Activated CD8-positive, alpha-beta memory T cell treated with anti-CD3 and anti-CD28 coated beads for 1 hour (primary cell): ENCODE measurements around the gene SLC22A4.

ENCODE experiments used
- DNase-seq, 2 donors: peaks; one replicate each; pipeline ENCODE4 v3.0.0-alpha.2; 2020; ENCODE audit warnings: low read depth in 1 of 2; ENCODE audit errors: extremely low read depth in 1 of 2

SLC22A4 gene

DNA sequence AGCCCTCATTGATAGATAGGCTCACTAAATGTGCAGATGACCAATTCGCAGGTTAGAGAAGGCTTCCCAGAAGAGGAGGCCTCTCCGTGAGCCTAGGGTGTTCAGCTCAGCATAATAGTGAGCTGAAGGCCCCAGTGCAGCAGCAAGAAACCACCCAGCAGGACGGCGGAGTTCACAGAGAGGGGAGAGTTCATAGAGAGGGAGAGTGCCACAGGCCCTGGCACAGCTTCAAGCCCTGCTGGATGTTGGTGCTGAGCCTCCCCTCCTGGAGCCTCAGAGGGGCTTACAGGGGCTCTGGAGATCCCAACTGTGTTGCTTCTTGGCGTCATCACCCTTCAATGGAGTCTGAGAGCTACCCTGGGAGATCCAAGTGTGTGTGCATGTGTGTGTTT, 77.4 kb downstream of the SLC22A4 start:
- no peak for DNase-seq

DNA sequence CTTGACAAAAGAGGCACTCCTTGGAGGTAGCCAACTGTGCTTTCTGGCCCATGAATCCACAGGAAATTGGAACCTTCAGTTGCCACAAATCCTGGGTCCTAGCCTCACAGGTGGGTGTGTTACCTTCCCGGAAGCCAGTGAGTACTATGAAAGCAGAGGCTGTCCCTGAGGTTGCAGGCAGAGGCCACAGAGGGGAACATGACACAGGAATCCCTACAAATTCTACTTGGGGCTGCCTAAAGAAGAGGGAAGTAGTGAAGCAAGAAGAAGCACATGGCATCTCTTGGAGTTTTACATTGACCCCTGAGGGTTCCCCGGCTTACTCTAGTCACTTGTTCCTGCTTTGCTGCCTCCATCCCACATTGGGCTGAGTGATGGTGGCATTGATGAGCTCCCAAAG, 77.9 kb downstream of the SLC22A4 start:
- no peak for DNase-seq

DNA sequence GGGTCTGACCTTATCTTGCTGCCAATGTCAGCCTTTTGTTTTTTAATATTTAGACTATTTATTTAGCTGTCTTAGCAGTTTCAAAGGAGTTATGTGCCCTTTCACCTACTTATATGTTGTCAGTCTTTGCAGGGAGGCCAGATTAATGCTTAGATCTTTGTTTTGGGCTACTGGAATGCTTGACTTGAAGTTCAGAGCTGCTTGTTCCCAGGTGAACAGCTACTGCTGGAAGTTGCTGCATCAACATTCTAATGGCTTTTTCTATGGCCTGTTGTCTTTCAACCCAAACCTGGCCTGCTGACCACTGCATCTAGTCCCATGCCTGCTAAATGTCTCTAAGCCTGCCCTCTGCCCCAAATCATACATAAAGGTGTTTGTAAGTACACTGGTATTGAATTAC, 78.3 kb downstream of the SLC22A4 start:
- no peak for DNase-seq

DNA sequence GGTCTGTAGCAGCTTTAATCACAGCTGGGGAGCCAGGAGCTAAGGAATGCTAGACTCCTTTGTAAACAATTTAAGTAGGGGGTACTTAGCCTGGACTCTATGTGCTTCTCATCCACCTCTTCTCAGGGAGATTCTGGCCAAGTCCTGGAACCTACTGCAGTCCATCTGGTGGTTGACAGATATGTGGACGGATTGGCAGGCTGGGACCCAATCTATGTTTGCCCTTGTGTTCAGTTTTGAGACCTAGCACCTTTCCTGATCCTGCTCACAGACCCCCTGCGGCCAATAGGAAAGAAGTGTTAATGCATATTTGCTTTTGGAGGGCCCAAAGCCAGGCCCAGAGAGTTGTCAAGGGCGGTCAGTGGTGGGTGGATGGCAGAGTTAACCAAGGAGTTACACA, 81.8 kb downstream of the SLC22A4 start:
- no peak for DNase-seq

DNA sequence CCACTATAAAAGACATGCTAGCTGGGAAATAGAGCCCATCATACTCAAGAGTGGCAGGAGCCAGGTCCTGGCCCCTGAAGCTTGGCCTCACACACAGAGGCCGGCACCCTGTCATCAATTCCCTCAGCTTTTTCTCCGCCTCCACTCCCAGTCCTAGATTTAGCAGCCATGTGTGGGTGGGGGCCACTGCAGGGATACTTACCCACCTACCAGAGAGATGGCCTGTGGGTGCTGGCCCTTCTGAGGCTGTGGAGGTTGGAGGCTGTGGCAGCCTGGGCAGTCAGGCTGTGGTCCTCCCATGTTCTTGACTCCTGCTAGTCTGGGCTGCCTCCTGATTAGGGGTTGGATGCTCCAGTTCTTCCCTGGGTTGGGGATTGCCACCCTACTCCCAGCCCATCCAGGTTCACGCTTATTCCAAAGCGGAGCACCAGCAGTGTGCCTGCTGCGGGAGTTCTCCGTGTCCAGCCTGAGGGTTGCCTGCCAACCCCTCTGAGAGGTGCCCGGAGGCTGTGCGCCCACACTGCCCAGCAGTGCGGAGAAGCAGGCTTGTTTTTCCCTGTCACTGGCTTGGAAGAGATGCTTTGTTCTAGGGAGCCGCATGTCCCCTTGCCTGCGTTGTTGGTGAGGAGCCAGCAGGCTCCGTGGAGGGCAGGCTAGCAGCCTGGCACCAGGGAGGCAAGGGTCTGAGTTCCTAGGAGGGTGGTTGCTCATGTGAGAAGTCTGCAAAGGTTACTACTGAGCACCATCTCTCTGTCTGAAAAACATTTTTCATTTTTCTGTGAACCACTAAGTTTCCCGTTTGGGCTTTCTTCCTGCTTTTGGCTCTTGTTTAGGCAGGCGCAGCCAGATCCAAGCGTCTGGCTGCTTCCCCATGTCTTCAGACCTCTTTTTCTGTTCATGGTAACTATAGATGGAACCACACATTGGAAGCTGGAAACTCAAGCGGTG, 82.8 kb downstream of the SLC22A4 start:
- DNase-seq, result no peak

DNA sequence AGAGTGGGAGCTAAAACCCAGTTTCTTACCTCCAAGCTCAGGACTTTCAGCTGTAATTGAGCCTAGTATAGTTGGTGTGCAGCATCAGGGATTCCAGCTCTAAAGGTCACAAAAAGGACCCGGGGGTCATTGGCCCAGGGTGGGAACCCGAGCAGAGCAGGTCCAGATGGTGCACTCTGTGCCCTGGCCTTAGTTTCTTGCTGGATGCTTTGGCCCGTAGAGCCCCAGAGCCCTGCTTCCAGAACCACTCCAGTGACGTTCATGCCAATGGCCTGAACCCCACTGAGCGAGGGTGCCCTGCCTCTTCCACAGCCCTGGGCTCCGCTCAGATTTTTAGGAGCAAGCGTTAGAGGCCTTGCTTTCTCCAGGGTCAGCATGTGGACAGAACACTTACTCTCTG, 83.5 kb downstream of the SLC22A4 start:
- no peak for DNase-seq

DNA sequence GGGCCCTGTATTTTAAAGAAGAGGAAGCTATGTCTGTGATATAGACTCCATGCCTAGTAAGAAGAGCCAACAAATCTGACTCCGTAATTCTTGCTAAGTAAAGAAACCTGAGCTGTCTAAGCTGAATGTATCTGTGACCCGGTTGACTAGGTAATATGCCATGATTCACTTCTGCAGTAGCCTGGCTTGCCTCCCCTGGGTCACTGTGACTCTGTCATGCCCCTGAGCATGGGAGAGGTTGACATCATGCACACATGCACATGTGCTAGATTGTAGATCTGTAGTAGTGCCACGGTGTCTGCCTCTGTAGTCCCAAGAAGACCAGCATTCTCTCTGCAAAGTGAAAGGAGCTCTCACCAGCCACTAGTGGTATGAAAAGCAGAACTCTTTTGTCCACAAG, 84.4 kb downstream of the SLC22A4 start:
- no peak for DNase-seq

DNA sequence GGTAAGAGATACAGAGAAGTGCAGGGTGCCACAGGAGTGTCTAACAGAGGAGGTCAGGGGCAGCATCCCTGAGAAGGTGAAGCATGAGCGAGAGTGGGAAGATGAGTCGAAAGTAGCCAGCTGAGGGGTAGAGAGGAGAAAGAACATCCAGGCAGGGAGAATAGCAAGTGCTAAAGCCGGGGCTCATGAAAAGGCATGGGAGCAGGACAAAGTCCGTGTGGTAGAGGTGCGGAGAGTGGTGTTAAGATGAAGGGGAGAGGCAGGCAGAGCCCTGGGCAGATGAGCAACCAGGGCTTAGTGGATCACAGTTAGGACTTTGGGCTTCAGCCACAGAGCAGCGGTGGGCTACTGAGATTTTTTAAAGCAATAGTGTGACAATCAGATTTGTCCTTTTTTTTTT, 85.9 kb downstream of the SLC22A4 start:
- no peak for DNase-seq

DNA sequence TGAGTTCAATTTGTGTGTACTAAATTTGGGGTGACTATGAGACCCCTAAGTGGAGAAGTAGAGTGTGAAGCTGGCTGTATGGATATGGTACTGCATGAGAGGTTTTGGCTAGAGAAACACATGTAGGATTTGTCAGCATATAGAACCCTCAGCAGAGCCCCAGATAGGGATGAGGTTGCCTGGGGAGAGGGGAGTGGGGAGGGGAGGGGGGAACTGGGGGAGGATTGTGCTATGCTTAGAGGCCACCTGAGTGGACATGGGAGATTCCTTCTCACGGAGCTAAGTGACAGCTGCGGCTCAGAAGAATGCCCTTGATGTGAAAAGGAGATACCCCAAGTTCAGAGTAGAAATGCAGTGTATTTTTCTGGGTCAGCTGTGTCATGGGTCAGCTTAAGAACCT, 86.5 kb downstream of the SLC22A4 start:
- DNase-seq, result no peak

DNA sequence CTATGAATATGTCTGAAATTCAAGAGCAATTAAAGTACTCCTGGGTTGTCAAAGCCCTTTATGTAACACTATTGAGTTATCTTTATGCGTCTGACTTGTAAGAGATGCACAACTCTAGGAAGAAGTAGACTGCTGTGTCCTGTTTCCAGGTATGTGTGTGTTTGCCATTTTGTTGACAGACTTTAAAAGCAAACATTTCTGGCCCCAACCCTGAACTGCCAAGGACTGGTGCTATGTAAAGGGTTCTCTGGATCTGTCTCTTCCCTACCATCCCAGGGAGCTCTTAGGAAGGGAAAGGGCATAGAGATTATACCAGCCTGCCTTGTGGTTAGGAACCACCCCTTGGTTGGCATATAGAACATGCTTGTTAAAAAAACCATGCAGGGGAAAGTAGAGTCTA, 87.4 kb downstream of the SLC22A4 start:
- DNase-seq, result no peak

DNA sequence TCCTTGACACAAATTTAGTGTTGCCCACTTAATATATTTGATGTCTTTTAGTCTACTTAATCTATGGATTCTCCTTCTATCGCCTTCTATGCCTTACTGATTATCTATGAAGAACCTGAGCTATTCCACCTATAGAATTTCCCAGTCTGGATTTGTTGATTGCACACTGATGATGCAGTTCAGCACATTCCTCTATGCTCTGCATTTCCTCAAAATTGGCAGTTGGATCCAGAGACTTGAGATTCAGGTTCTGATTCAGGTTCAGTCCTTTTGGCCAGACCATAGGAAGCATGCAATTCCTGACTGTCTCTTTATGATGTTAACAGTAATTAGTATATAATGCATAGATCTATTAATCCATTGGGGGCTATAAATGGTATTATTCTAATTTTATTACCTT, 89.1 kb downstream of the SLC22A4 start:
- DNase-seq, result no peak

DNA sequence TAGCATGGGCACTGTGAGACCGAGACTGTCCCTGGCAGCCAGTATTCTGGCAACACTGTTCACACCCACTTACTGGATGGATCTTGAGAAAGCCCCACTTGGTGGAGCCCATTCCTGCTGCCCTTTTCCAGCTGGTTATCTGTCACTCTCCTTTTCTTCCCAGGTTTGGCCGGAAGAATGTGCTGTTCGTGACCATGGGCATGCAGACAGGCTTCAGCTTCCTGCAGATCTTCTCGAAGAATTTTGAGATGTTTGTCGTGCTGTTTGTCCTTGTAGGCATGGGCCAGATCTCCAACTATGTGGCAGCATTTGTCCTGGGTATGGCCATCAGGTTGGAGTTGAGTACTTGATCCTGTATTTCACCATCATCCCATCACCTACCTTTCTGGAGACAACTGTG, 89.8 kb downstream of the SLC22A4 start:
- DNase-seq, result no peak

DNA sequence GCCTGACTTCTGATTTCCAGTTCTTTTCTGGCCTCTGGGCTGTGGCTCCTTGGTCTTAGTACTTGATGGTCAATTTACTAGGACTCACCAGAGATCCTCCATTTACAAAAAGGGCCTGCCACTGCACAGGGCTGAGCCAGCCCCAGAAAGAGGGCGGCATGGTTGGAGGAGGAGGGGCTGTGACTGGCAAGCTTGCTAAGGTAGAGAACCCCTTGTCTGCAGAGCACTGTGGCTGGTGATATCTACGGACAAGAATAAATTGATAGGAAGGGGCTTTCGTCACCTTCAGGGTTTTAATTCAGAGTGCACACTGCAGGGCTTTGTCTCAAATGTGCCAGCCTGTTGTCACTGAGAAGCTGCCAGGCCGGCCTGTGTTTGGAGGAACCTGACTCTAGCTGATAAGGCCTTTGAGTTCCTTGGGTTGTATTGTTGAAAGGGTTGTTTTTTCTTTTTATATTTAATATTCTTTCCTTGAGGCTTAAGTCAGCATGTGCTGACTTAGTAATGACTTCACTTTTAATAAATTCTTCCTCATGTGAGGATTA, 90.4 kb downstream of the SLC22A4 start:
- no peak for DNase-seq

DNA sequence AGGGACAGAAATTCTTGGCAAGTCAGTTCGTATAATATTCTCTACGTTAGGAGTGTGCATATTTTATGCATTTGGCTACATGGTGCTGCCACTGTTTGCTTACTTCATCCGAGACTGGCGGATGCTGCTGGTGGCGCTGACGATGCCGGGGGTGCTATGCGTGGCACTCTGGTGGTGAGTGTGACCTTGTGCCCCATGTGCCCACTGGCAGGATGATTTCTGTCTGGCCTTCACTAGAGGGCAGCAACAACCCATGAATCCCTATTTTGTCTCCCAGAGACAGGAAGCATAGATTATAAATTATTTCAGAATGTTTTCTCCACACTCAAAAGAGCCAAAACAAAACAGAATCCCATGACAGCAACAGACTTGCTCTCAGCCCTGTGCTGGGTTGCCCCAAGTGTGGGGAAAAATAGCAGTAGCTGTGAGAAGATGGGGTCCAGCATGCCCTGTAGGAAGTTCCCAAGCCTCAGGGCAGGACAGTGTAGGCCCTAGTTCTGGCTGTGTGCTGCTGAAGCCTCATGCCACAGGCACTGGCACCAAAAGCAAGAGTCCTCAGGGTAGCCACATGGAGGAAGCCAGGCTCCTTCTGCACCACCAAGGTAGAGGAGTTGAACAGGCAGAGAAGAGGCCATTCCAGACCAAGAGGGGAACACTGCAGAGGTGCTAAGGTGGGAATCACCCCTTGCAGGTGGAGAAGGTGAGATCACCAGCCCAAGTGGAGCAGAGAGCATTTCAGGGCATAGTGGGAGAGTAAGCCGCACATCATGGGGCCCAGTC, 91.3 kb downstream of the SLC22A4 start:
- DNase-seq, result peak; percentile 30 to 39

DNA sequence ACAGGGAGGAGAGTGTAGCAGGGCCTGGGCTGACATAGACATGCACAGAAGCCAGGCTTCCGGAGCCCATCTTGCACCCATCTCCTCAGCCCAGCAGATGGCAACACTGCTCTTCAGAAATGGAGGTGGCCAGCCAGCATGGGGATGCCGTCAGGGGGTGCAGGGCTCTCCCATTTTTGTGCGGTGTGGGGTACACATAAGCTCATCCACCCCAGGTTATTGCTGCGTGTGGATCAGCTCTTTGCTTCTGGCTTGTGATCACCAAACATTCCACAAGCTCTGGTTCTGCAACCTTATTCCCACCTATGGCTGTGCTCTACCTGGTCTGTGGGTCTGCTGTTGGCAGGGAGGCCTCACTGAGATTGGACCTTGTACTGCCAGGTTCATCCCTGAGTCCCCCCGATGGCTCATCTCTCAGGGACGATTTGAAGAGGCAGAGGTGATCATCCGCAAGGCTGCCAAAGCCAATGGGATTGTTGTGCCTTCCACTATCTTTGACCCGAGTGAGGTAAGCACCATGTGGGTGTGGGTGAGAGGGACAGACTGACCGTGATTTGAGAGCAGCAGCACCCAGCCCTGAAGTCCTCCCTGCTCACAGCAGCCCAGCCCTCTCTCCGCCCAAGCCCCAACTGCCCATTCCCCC, 92.6 kb downstream of the SLC22A4 start:
- DNase-seq, result peak; percentile 56 to 60

DNA sequence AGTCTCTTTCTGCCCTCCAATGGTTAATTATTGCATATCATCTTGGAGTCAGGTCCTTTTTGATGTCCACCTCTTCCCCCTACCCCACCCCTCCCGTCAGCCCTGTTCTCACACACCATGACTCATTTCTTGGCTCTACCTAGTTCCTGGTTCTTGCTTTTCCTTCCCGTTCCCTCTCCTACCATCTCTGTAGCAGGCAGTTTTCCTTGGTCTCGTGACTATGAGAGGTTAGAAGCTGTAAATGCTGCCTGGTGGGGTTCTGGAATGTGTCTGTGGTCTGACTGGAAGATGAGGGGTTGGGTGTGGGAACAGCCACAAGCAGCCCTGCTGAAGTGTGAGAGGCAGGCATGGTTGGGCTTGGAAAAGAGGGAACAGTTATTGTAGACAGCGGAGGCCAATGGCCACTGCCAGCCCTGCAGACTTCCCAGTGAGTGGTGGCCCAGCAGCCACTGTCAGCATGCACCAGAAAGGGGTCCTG, 93.5 kb downstream of the SLC22A4 start:
- DNase-seq, result no peak

DNA sequence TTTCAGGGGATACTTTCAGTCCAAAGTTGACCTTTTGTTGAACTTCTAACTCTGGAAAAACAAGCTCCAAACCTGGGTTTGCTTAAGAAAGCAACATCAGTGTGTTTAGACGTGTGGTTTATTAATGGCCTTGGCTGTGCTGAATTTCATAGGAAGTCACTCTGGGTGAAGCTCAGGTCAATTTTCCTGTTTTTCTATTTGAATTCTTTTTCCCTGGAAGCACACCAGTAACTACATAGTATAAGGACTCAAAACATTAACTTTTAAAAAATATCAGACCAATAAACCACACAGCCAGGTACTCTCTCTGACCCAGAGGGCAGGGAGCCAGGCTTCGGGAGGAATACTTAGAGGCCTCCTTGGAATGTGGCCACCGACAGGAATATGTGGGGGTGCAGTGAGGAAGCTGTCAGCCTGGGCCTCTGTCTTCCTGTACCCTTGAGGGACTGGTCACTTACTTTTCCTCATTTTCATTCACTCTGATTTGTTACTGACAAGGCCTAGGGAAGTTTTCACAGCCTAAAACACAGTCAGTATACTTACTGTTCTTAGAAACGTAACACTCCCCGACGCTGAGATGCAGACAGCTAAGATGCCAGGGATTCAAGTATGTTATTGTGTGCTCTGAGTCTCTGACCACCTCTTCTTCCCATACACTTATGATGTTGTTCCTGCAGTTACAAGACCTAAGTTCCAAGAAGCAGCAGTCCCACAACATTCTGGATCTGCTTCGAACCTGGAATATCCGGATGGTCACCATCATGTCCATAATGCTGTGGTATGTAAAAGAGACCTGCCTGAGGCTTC, 94.3 kb downstream of the SLC22A4 start:
- DNase-seq, result no peak

DNA sequence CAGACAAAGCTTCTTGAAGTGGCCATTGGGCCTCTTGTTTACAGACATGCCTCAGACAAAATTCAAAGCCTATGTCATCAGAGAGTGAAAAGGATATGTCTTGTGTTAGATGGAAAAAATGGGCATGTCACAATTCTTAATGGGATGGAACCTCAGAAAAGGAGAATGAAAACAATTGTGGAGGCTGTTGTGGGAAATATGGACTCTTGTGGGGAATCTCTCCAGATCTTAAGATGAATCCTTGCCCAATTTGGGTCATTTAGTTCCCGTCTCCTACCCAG, 94.8 kb downstream of the SLC22A4 start:
- no peak for DNase-seq

DNA sequence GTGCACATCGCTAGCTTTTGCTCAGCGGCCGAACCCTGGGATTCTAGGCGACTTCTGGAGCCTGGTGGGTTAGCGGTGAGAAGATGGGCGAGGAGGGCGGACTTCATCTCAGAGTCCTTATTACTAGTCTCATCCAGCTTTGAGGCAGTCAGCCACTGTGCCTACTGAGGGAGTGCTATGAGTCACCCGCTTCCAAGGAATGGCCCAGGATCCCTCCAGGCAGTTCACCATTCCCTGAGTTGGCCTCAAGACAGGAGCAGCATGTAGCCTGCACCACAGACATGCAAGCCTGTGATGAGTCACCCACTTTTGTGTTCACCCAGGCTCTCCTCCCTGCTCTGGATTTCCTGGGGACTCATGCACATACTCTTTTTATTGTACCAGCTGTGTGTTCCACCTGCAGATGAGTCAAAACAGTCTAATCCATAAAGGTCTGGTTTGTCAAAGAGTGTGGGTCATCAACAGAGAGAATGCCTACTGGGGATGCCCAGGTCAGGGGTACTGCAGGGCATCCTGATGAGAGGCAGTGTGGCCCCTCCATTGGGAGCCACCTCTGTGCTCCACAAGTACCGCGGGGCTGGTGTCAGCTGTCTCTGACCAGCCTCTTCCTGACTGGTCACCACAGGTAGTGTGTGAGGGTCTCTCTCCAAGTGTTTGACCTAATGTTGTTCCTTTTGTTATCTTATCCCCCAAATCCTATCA, 95.5 kb downstream of the SLC22A4 start:
- no peak for DNase-seq

DNA sequence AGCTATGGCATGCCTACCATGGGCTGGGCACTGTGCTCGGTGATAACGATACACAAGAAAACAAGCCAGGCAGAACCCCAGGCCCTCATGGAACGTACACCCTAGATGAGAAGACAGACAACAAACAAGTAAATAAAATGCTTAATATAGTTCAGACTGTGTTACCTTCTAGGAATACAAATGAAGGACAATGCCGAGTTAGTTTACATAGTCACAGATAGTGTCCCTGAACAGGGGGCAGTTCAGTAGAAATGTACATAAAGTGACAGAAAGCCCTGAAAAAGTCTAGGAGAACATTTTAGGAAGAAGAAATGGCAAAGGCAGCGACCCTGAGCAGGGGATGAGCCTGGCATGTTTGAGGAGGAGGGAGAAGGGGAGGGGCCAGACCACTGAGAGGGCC, 97.1 kb downstream of the SLC22A4 start:
- DNase-seq, result no peak
